Measurements from ENCODE around the gene DUSP28. TPM values are rescaled to one million over a fixed set of nuclear protein-coding genes. Genes with fewer than 3 reads are reported as not detected.

Gene DUSP28, protein sequence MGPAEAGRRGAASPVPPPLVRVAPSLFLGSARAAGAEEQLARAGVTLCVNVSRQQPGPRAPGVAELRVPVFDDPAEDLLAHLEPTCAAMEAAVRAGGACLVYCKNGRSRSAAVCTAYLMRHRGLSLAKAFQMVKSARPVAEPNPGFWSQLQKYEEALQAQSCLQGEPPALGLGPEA
- total RNA-seq: 4.7 and 5.3 TPM in 2 replicates

DNA sequence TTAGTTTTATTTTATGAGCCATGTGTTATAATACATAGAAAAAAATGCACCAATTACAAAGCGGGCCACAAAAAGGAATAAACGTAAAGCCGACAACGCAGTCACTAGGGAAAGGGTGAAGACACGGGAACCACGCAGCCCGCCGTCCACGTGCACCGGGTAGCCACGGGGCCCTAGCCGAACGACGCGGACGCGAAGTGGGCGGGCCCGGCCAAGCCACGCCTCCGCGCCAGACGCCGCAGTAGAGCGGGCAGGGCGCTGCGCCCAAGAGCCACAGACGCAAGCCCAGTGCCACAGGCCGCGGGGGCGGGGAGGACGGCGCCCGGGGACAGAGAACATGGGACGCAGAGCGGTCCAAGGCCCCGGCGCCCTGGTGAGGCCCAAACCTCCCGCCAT lies at the start of gene DUSP28:
TSS of gene DUSP28 (plus strand) at position 274 of the 396 bp plus-strand sequence. CDS start 328 bp downstream, outside the sequence.

DNA sequence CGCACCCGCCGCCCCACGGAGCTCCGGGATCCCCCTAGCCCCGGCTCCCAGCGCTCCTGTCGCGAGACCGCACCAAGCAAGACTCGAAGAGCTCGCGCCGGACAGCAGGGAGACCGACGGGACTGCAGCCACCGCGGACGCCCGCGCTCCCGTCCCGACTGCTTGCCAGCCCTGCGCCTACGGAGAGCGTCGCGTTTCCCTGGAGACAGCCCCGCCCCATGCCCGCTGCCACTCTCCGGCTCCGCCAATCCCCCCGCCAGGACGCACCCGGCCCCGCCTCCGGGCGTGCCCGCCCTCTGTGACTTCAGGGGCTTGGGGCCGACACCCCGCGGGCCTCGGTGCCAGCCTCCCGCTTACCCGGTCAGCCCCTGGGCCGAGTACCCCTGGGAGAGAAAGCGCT lies 2.3 kb upstream of the DUSP28 start, which contains the start of gene ANKMY1:
TSS of gene ANKMY1 (minus strand) at position 181 of the 400 bp plus-strand sequence. CDS start 653 bp downstream, outside the sequence.

DNA sequence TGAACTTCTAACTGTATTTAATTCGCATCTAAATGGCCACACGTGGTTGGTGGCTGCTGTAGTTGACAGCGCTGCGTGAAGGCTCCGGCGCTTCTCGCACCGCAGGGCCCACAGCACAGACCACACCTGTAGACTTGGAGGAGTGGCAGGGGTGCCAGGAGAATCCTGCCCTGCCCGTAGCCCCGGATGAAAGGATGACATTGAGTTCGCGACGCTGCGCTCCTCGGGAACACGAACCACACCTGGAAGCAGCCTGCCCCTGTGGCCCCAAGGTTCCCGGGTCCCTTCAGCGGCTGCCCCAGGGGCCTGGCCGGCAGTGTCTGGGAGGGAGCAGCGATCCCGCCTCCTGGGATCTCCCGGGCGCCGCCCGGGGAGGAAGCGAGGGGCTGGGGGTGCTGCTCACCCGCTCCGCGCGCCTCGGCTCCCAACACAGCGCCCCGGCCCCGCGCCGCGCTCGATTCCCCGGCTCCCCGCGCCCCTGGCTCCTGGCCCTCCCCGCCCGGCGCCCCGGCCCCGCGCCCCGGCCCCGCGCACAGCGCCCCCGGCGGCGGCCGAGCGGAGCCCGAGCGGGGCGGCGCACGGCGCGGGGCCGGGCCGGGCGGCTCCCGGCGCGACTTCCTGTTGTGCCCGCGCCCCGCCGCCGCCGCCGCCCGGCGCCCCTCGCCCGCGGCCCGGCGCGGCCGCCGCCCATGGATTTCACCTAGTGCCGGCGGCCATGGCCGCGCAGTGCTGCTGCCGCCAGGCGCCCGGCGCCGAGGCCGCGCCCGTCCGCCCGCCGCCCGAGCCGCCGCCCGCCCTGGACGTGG lies 7.9 kb downstream of the DUSP28 start, which contains the start of gene RNPEPL1:
TSS of gene RNPEPL1 (plus strand) at position 613 of the 806 bp plus-strand sequence. CDS start at position 716, 103 bp downstream.

DNA sequence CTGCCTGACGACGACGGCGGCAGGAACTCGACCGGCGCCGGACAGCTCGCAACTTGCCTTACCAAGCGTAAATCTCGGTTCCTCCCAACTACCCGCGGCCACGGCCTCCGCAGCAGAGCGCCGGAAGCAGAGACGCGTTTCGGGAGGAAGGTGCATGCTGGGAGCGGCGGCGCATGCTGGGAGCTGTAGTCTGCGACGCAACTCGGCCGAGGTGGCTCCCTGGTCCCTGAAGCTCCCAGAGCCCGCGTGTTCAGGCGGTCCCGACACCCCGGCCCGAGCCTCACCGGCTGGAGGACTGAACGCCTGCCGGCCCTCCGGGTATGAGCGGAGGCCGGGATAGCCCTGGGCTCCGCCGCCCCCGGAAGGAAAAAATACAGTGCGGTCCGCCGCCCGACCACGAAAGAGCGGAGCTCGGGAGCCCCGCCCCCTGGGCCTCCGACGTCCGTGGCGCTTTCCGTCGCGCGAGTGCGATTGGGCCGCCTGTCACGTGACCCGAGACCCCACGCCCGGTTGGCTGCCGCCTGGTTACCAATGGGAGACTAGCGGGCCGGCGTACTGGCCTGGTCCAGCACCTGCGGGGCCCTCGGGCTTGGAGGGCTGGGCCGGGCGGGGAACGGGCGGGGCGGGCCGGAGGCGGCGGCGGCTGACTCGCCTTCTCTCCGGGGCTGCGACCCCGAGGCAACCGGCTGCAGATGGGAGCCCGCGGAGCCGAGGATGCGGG lies 26.2 kb downstream of the DUSP28 start, which contains the start of gene CAPN10:
TSS of gene CAPN10 (plus strand) at position 537 of the 721 bp plus-strand sequence. CDS start at position 715, 178 bp downstream.

Other genes with a start within 250 kb of the DUSP28 start
- 72.6 and 85.3 TPM in 2 replicates for gene GPC1, start 124.7 kb upstream of the DUSP28 start, total RNA-seq
- 8.9 and 15.3 TPM in 2 replicates for gene ANKMY1, start 2.4 kb upstream of the DUSP28 start, total RNA-seq
- gene RNPEPL1, start 8.1 kb downstream of the DUSP28 start, total RNA-seq: 14.1 and 17.2 TPM in 2 replicates
- gene CAPN10, start 26.4 kb downstream of the DUSP28 start, total RNA-seq: 16.9 and 17.5 TPM in 2 replicates
- gene GPR35, start 65.1 kb downstream of the DUSP28 start, total RNA-seq: 0.22 and 0.39 TPM in 2 replicates
- gene AQP12B, start 122.5 kb downstream of the DUSP28 start, total RNA-seq: not detected in 2 replicates
- gene AQP12A, start 131.5 kb downstream of the DUSP28 start, total RNA-seq: not detected in 2 replicates